Lower leg skin (tissue), 4 donors: Measurements from ENCODE around the gene PCSK5. TPM values are rescaled to one million over a fixed set of nuclear protein-coding genes. Genes with fewer than 3 reads are reported as not detected.
"Not testable (repeated sequence)": the region's sequence is repeated elsewhere in the genome, so short reads cannot be mapped to it uniquely, and the experiment has no call there.

Source experiments
- DNase-seq, 2 donors: peaks; one replicate each; pipeline ENCODE4 v3.0.0-alpha.2; 2019; ENCODE audit warnings: low spot score in 2 of 2
- H3K4me3 ChIP-seq: fragments of 200-600 bp; sonication (generic); 2 replicates; pipeline ENCODE4 v1.5.1; 2017; ENCODE audit warnings: mild to moderate bottlenecking, low read depth; ENCODE audit not compliant: poor library complexity, severe bottlenecking
- POLR2A ChIP-seq, 2 donors: fragments of 450-650 bp; IDR thresholded peaks; one replicate each; pipeline ENCODE4 v1.6.1; 2016 to 2017; ENCODE audit warnings: antibody characterized with exemption in 2 of 2, mild to moderate bottlenecking in 1 of 2, moderate library complexity in 1 of 2
- WGBS, 2 donors: methylation state at CpG; one replicate each; pipeline ENCODE4 v1.1.5; 2018; 5-methylcytosine and 5-hydroxymethylcytosine counted together
- intact Hi-C: fragments of 100-400 bp; cut with DNase I; formaldehyde crosslinking; loops from one replicate; pipeline ENCODE4 v1.15.0; 2023; ENCODE audit warnings: low total_unique reads
- total RNA-seq, 4 donors: library from RNA; depleted of rRNA; stranded (reverse); fragments of >200 nt; gene quantifications; one replicate each; pipeline ENCODE4 v1.1.0, GENCODE V29; 2016
- TF ChIP-seq, protein P1 (sequence below), 3 donors: fragments of 450-650 bp; IDR thresholded peaks; one replicate each; pipeline ENCODE4 v1.5.1; 2016; ENCODE audit warnings: antibody characterized with exemption in 3 of 3, mild to moderate bottlenecking in 3 of 3, moderate library complexity in 2 of 3

PCSK5 gene
- total RNA-seq, 4 donors from 2014 or later: 6.4 to 10.8 (median 9.7) TPM

GRCh38 chr9:76298521-76299144 lies 408.2 kb downstream of the PCSK5 start:
- no peak overlapping the region for H3K4me3 ChIP-seq
- DNase-seq: no peak
- TF ChIP-seq, protein P1, sequence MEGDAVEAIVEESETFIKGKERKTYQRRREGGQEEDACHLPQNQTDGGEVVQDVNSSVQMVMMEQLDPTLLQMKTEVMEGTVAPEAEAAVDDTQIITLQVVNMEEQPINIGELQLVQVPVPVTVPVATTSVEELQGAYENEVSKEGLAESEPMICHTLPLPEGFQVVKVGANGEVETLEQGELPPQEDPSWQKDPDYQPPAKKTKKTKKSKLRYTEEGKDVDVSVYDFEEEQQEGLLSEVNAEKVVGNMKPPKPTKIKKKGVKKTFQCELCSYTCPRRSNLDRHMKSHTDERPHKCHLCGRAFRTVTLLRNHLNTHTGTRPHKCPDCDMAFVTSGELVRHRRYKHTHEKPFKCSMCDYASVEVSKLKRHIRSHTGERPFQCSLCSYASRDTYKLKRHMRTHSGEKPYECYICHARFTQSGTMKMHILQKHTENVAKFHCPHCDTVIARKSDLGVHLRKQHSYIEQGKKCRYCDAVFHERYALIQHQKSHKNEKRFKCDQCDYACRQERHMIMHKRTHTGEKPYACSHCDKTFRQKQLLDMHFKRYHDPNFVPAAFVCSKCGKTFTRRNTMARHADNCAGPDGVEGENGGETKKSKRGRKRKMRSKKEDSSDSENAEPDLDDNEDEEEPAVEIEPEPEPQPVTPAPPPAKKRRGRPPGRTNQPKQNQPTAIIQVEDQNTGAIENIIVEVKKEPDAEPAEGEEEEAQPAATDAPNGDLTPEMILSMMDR (IDR thresholded peaks at IDR 0.05): no peak
- no peak for TF ChIP-seq POLR2A (IDR thresholded peaks at IDR 0.05)
- intact Hi-C loops: loop anchor here (10.0 kb wide), 2 partner anchors 1034 to 1104 kb away; no protein-coding TSS in a partner anchor
- 32 to 34% methylated on average over 3 of the region's 3 CpGs for WGBS, 2 donors

DNA sequence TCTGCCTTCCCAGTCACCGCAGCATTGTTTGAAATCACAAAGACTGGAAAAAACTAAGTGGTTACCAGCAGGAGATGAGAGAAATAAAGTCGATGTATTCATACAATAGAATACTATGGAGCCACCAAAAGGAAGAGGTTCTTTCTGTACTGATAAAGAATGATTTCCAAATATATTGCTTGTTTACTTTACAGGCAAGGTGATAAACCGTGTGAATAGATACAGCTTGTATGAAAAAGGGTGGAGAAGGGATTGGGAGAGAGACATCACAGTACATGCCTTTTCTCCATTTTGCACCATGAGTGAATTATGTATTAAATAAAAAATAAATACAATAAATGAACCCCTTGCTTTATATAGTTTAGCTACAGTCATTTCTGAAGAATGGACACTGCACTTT lies 412.1 kb downstream of the PCSK5 start:
- intact Hi-C loops: no loop called here
- TF ChIP-seq POLR2A (IDR thresholded peaks at IDR 0.05): no peak
- TF ChIP-seq, protein P1 (IDR thresholded peaks at IDR 0.05): no peak
- no peak for DNase-seq
- H3K4me3 ChIP-seq: no peak overlapping the region
- 83% methylated on average over 3 of the region's 3 CpGs for WGBS, 2 donors

- DNase-seq: no peak
- no peak overlapping the region for H3K4me3 ChIP-seq
- intact Hi-C loops: no loop called here
- WGBS, 2 donors: 19 to 22% methylated on average over 3 of the region's 3 CpGs
- no peak for TF ChIP-seq POLR2A (IDR thresholded peaks at IDR 0.05)
- TF ChIP-seq, protein P1 (IDR thresholded peaks at IDR 0.05): peak in 1 of 3 donors; percentile 16
Observed at GRCh38 chr9:76302947-76303550, 412.6 kb downstream of the PCSK5 start.

DNA sequence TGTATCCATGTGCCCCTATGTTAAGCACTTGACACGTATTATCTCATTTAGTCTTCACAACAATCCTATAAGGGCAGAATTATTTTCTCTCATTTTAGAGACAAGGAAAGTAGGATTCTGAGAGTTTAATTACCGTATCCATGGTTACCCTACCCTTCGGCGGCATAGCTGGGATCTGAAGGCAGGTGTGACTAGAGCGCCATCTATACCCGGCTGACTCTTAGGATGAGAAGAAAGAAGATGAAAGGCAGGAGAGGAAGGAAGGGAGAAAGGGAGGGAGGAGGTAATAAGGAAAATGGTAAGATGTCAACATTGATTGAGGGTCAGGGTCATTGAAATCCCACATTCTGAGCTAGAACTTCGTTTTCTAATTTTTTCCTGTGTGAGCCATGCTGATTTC lies 416.6 kb downstream of the PCSK5 start:
- WGBS, 2 donors: 33 to 34% methylated on average over 7 of the region's 7 CpGs
- intact Hi-C loops: not testable (repeated sequence)

DNA sequence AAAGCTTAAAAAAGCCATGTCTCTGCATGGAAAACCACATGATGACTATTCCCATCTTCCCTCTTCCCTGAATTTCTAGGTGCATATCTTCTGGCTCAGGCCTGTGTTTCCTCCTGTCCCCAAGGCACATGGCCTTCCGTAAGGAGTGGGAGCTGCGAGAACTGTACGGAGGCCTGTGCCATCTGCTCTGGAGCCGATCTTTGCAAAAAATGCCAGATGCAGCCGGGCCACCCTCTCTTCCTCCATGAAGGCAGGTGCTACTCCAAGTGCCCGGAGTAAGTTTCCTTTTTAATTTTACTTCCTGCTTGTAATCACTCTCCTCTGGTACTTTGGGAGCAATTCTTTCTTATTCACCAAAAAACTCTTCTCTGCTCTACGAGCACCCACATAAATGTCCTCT lies 420.1 kb downstream of the PCSK5 start:
- intact Hi-C loops: no loop called here
- DNase-seq: peak in 1 of 2 donors; percentile 57
- TF ChIP-seq, protein P1 (IDR thresholded peaks at IDR 0.05): no peak
- no peak for TF ChIP-seq POLR2A (IDR thresholded peaks at IDR 0.05)
- 89 to 93% methylated on average over 7 of the region's 7 CpGs for WGBS, 2 donors
- no peak overlapping the region for H3K4me3 ChIP-seq

More for the DNA sequence above, 416.6 kb downstream of the PCSK5 start:
- DNase-seq, H3K4me3 ChIP-seq: not testable (repeated sequence)

GRCh38 chr9:76310991-76311390 lies 420.5 kb downstream of the PCSK5 start:
- intact Hi-C loops: no loop called here
- no peak for DNase-seq
- WGBS, 2 donors: 93 to 97% methylated on average over 5 of the region's 5 CpGs
- H3K4me3 ChIP-seq: no peak overlapping the region
- TF ChIP-seq POLR2A (IDR thresholded peaks at IDR 0.05): no peak
- TF ChIP-seq, protein P1 (IDR thresholded peaks at IDR 0.05): no peak
